ENCODE measurements around the gene BTN3A1.
A peak's percentile ranks its signal among the peaks of the same experiment; 100 is the strongest.
"Not testable (repeated sequence)": the region's sequence is repeated elsewhere in the genome, so short reads cannot be mapped to it uniquely, and the experiment has no call there.

Gene BTN3A1

GRCh38 chr6:26412954-26413353 is 10.9 kb downstream of the BTN3A1 start:
- no peak overlapping the region for H3K4me3 ChIP-seq (ENCODE audit: low read depth, low read length)

DNA sequence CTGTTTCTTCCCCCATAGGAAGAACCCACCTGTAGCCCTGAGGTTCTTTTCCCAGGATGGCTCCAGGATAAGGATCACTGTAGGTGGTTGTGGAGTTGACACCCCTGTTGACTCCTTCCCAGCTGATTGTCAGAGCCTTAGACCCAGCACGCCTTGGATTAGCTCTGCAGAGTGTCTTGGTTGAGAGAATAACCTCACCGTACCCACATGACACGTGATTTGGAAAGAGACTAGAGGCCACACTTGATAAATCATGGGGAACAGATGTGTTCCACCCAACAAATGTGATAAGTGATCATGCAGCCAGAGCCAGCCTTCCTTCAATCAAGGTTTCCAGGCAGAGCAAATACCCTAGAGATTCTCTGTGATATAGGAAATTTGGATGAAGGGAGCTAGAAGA is 12.2 kb downstream of the BTN3A1 start:
- H3K4me3 ChIP-seq (ENCODE audit: low read depth, low read length): no peak overlapping the region

- H3K4me3 ChIP-seq (ENCODE audit: low read depth, low read length): no peak overlapping the region
Measured at GRCh38 chr6:26415036-26415614, 13.1 kb downstream of the BTN3A1 start.

GRCh38 chr6:26415791-26416190 is 13.7 kb downstream of the BTN3A1 start:
- H3K4me3 ChIP-seq (ENCODE audit: low read depth, low read length): no peak overlapping the region

DNA sequence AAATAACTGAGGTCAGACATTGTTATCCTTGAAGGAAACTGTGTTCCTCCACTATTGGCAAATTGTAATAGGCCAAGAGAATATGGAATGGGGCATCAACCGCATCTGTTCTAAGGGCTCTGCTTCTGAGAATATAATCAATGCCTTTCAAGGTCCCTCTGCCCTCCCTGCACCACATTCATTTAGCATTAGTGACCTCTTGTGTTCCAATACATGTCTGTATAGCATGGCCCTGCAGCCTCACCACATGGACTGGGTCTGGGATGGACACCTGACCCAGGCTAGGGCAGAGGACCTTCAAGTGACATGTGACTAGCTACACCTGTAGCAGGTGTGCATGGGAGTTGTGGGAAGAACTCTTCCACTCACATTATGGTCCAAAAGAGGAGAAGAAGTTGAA is 14.2 kb downstream of the BTN3A1 start:
- H3K4me3 ChIP-seq (ENCODE audit: low read depth, low read length): no peak overlapping the region

DNA sequence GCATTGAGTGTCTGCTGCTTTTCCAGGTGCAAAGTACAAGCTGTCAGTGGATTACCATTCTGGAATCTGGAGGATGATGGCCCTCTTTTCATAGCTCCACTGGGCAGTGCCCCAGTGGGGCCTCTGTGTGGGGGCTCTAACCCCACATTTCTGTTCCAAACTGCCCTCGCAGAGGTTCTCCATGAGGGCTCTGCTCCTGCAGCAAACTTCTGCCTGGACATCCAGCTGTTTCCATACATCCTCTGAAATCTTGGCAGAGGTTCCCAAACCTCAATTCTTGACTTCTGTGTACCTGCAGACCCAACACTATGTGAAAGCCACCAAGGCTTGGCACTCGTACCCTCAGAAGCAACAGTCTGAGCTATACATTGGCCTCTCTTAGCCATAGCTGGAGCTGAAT is 16.0 kb downstream of the BTN3A1 start:
- H3K4me3 ChIP-seq (ENCODE audit: low read depth, low read length): not testable (repeated sequence)

- H3K4me3 ChIP-seq (ENCODE audit: low read depth, low read length): not testable (repeated sequence)
Measured at GRCh38 chr6:26418795-26419194, 16.7 kb downstream of the BTN3A1 start.

DNA sequence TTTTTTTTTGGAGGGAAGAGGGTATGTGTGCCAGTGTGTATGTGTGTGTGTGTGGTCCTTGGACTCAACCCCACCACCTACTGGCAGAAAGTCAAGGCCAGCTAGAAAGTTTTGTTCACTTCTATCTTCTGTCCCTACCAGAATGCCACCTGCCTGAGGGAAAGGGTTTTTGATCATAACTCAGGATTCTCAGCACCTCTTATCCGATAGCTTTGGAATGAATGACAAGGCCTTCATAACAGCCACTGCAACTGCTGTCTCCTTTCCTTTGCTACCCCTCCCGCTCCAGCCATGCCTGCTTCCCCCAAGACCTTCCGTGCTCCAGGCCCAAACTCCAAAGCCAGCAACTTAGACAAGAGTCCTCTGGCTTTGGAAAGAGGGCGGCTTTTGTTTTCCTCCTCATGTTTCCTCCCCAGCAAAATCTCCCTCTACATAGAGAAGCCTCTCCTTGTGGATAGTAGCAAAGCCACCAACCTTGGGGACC is 18.7 kb downstream of the BTN3A1 start:
- peak overlapping the region; percentile 80 for H3K4me3 ChIP-seq (ENCODE audit: low read depth, low read length)

DNA sequence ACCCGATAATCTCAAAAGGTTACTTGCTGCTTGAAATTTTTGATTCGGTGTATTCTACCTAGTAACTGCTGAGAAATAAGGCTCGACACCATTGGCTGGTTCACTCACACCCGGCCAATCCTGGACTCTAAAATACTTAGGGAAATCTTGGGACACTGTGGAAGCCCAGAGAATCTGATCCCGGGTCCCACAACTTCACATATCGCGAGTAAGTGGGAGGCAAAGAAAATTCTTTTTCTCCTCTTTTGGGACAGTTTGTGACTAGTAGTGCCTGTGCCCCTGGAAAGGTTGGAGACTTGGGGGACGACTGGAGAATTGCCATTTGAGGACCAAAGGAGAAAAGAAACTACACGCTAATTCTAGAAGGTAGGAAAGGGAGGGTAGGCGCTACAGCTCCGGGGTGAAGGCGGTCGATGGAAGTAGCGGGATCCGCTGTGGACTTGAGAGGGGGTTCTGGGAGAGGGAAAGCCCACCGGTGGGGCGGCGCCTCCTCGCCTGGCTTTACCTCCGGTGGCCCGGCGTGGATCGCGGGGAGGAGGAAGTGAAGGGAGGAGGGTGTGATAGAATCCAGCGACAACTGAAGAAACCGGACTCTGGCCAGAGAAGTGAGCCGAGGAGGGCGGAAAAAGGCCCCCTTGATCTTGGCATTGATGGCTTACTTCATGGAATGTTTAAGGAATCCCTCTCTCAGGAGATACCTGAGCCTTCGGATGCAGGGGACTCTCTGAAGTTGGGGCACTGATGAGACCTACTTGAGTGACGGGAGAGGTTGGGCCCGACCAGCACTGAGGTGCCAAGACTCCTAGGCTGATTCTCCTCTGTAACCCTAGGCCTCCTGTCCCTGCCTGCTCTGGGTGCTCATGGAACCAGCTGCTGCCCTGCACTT is 19.4 kb downstream of the BTN3A1 start:
- peak overlapping the region; percentile 80 for H3K4me3 ChIP-seq (ENCODE audit: low read depth, low read length)

- no peak overlapping the region for H3K4me3 ChIP-seq (ENCODE audit: low read depth, low read length)
Measured at GRCh38 chr6:26422329-26422728, 20.3 kb downstream of the BTN3A1 start.

DNA sequence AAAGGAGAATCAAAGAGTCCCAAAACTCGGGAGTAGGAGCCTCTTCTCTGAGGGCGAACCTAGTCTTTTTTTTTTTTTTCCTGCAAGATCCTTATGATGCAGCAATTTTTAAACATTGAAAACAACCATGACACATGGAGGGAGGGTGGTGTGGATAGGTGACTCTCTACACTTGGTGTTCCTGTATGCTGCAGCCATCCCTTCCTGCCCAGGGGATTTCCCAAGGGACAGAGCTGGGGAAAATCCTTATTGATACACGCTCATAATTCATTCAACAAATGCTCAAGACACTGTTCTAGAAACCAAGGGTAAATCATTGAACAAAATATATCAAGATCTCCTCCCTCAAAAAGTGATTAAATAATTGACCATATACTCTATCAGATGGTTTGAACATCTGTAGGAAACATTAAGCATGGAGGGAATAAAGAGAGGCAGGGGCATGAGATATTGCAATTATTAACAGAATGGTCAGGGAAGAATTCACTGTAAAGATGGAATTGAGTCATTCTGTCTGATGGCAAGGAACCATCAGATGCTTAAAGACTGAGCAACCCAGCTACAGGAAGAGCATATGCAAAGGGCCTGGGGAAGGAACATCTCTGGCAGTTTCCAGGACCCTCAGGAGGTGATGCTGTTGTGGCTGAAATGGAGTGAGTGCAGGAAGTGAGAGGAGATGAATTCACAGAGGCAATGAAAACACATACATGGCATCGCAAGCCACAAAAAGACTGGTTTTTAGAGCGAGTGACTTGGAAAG is 24.8 kb downstream of the BTN3A1 start:
- H3K4me3 ChIP-seq (ENCODE audit: low read depth, low read length): no peak overlapping the region

- no peak overlapping the region for H3K4me3 ChIP-seq (ENCODE audit: low read depth, low read length)
Measured at GRCh38 chr6:26427451-26427809, 25.4 kb downstream of the BTN3A1 start.

- no peak overlapping the region for H3K4me3 ChIP-seq (ENCODE audit: low read depth, low read length)
Measured at GRCh38 chr6:26428206-26428605, 26.1 kb downstream of the BTN3A1 start.

- H3K4me3 ChIP-seq (ENCODE audit: low read depth, low read length): no peak overlapping the region
Measured at GRCh38 chr6:26430787-26431186, 28.7 kb downstream of the BTN3A1 start.

- no peak overlapping the region for H3K4me3 ChIP-seq (ENCODE audit: low read depth, low read length)
Measured at GRCh38 chr6:26431258-26432172, 29.4 kb downstream of the BTN3A1 start.

DNA sequence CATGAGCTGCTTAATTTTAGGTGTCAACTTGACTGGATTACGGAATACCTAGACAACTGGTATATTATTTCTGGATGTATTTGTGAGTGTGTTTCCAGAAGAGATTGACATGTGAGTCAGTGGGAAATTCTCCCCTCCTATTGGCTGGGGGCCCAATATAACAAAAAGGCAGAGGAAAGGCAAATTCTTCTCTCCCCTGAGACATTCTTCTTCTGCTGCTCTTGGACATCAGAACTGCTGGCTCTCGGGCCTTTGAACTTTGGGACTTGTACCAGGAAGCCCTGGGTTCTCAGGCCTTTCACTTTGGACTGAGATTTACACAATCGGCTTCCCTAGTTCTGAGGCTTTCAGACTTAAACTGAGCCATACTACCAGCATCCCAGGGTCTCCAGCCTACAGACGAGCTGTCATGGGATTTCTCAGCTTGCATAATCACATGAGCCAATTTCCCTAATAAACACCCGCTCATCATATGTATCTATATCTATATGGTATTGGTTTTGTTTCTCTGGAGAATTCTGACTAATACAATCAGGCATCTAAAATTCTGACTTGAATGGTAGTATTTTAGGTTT is 30.6 kb downstream of the BTN3A1 start:
- H3K4me3 ChIP-seq (ENCODE audit: low read depth, low read length): no peak overlapping the region

DNA sequence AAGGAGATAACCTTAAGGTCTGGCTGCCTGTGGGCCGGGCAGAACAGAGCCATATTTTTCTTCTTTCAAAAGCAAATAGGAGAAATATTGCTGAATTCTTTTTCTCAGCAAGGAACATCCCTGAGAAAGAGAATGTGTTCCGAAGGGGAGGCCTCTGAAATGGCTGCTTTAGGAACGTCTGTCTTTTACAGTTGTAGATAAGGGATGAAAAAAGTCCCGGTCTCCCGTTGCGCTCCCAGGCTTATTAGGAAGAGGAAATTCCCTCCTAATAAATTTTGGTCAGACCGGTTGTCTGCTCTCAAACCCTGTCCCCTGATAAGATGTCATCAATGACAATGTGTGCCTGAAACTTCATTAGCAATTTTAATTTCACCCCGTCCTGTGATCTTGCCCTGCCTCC is 31.6 kb downstream of the BTN3A1 start:
- H3K4me3 ChIP-seq (ENCODE audit: low read depth, low read length): not testable (repeated sequence)

GRCh38 chr6:26436018-26436417 is 33.9 kb downstream of the BTN3A1 start:
- no peak overlapping the region for H3K4me3 ChIP-seq (ENCODE audit: low read depth, low read length)

DNA sequence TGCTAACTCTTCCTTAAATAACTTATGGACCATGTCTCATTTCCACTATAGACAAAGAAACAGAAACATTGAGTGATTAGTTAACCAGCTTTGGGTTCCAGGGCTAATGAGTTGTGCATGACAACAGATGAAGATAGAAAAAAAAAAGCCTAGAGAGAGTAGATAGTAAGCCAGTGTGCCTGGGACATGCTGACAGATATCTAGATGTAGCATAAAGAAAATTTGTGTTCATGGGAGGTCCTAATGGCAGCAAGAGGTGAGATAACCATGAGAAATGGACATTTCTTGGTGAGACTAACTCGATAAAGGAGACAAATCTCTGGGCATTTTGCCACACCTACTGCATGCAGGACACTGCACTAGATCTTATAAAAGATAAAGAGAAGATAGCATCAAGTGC is 35.5 kb downstream of the BTN3A1 start:
- no peak overlapping the region for H3K4me3 ChIP-seq (ENCODE audit: low read depth, low read length)

DNA sequence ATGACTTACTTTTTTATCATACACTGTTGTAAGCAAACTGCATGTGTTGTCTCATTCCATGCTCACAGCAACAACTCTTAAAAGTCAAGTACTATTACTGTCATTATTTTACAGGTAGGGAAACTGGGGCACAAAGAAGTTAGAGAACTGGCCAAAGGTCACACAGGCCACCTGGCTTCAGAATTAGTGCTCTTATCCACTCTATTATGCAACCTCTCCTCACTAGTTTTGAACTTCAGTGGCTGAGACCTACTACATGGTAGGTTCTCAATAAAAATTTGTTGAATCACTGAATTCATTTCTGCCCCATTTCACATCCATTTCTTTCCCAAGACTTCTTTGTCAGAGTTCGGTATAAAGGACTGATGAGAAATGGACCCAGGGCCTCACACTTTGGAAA is 35.9 kb downstream of the BTN3A1 start:
- H3K4me3 ChIP-seq (ENCODE audit: low read depth, low read length): no peak overlapping the region

All from iPS-11a (cell line).